NCI-H774 (cell line): ENCODE data around the gene NDUFAF2.
"Not testable (repeated sequence)": the region's sequence is repeated elsewhere in the genome, so short reads cannot be mapped to it uniquely, and the experiment has no call there.

ENCODE experiments used
- DNase-seq: peaks from one replicate; lab custom pipeline; 2025; lab: John Stamatoyannopoulos, UW

The NDUFAF2 gene

GRCh38 chr5:60993425-60993824, 48.4 kb downstream of the NDUFAF2 start:
- no peak for DNase-seq

- DNase-seq, result no peak
Measured at GRCh38 chr5:60993875-60994571, 49.0 kb downstream of the NDUFAF2 start.

DNA sequence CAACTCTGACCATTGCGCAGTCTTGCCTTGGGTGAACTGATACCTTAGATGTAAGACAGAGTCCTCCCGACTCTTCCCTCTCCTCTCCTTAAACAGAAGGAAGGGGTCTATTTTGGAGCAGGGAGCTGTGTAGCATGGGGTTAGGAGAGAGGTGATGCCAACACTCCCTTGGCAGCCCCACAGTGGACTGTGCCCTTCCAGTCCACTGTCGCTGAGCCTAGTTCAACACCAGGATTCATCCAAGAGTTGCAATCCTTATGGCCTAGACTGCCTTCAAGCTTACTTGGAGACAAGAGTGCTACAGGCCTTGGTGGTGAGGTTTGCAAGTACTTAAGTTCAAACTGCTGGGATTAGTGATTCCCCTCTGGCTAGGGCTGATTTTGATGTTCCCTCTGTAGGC, 51.4 kb downstream of the NDUFAF2 start:
- DNase-seq, result no peak

DNA sequence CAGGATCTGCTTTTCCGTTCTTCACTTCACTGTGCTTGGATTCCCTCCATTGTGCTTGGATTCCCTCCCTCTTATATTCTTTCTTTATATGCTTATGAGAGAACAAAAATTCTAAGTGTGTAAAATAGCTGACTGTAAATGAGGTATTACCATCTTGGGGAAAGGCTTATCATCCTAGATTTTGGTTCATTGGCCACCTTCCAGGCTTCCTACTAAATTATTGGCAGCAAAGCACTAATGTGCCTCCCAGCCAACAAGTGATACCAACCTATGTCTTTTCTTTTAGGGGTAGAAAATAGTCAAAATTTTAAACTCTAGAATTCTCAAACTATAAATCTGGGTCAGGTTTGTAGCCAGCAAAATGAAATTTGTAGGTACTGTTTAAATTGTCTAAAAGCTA, 52.7 kb downstream of the NDUFAF2 start:
- no peak for DNase-seq

- DNase-seq, result no peak
Measured at GRCh38 chr5:61000887-61001286, 55.9 kb downstream of the NDUFAF2 start.

- DNase-seq, result no peak
Measured at GRCh38 chr5:61001647-61002046, 56.6 kb downstream of the NDUFAF2 start.

- no peak for DNase-seq
Measured at GRCh38 chr5:61002611-61003355, 57.8 kb downstream of the NDUFAF2 start.

DNA sequence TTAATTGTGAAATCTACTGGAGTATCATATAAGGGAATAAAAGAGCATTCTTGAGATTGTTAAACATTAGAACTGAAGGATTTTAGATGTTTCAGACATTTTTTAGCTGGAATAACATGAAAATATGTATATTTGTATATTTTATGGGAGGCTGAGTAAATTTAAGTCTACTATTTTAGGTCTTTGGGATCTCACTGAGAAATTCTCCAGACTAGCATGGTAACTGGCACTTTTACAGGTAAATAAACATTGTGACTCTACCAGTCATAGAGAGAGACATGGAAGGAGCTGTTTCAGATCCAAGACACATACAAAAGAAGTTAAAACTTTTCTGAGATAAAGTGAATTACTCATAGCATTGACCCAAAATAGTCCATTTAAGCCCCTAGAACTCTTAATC, 59.4 kb downstream of the NDUFAF2 start:
- DNase-seq, result no peak

- DNase-seq, result no peak
Measured at GRCh38 chr5:61009907-61010306, 64.9 kb downstream of the NDUFAF2 start.

DNA sequence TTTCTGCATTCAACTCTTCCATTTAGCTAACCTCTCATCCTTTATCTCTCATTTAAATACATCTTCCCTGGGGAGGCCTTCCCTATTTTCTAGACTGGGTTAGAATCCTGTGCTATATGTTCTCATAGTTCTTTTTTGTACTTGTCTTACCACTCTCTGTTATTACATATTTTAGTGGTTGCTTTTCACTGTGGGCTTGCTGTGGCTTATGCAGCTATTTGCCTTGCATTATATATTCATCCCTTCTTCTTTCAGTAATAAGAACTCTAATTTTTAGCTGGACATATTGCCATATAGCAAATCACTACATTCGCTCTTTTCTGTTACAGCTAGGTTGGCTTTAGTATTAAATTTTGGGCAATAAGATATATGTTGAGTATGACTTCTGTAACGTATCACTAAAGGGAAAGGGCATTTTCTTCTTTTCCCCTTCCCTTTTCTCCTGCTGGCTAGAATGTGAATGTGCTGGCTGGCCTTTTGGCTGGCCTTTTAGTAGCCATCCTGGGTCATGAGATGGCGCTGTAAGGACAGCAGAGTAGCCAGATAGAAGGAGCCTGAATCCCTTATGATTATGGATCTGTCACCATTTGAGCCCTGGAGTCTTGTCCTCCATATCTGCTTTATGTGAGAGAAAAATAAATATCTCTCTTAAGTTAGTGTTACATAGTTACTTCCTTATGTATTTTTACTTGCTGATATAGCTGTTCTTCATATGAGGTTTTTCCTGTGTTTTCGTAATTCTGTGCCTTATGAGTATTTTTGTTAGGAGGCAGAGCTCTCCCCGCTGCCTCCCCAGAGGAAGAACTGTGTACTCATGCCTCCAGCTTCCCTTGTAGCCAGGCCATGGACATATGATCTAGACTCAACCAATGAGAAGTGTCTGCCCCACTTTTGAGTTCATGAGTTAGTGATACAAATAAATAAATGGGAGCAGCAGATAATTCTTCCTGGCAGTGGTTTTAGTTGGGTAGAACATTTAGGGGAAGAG, 65.8 kb downstream of the NDUFAF2 start:
- DNase-seq, result no peak

DNA sequence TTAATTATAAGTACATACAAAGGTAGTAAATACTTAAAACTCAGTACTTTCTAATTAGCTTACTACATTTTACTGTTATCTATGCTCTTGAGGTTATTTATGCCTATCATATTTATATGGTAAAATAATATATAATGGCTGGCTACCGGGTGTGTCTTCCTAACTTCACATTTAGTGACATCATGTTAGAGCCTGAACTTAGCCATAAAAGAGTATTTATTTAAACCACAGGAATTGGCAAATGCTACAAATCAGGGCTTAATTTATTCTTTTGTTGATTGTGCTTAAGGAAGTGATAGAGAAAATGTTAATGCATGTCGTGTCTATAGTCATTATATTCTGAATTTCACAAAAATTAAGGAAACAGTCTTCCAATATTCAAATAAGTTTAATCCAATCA, 73.1 kb downstream of the NDUFAF2 start:
- no peak for DNase-seq

DNA sequence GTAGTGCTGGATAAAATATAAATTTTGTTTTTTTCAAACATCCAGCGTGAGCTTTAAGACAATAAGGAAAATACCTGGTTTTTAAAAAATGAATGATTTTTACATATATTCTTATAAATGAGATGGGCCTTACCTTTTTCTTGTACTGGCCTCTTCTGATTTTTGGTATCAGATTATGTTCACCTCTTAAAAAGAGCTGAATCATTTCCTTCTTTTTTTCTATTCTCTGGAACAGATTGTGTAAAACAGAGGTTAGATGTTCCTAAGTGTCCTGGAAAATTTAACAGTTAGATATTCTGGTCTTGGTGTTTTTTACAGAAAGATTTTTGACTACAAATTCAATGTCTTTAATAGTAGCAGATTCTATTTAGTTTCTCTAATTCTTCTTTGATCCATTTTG, 74.6 kb downstream of the NDUFAF2 start:
- no peak for DNase-seq

GRCh38 chr5:61020415-61020814, 75.4 kb downstream of the NDUFAF2 start:
- no peak for DNase-seq

GRCh38 chr5:61023131-61023530, 78.1 kb downstream of the NDUFAF2 start:
- no peak for DNase-seq

GRCh38 chr5:61026004-61026403, 81.0 kb downstream of the NDUFAF2 start:
- DNase-seq, result no peak

DNA sequence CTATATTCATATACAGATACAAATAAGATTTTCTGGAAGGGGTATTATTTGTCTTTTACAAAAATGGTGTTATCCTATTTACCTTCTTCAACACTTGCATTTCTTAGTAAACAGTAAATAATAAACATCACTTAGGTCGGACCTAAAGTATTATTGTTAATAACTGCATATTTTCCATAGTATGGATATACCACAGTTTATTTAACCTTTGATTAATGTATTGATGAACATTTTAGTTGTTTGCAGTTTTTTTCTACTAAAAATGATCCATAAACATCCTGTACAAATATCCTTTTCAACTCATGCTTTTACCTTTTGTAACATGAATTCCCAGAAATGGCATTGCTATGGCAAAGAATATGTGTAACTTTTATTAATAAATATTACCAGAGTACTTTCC, 83.4 kb downstream of the NDUFAF2 start:
- no peak for DNase-seq

DNA sequence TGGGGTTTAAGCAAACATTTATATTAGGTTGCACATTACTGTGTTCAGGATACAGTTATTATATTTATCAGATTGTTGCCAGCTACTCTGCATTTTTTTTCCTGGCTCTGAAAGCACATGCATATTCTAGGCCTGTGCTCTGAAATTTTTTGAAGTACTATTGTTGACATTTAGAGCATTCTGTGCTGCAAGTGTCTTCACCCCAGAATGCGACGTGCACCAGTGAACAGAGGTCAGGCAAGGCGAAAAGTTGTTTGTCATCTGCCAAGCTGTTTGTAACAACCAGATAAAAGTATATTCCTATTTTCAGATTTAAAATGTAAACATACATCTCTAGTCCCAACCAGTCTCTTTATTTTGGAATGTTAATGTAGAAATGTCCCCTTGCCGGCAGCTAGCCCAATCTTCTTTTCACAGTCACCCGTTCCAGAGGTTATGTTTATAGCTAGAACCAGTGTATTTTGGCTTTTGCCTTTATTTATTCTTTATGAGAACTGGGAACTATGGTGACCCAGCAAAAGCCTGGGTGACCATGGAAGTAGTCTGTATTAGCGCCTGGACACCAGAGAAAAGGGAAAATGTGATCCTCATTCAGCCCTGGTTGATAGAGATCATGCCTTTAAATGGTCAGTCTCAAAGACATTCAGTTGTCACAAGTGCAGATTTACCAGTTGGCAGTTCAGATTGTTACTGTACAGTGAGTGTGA, 84.6 kb downstream of the NDUFAF2 start:
- no peak for DNase-seq

DNA sequence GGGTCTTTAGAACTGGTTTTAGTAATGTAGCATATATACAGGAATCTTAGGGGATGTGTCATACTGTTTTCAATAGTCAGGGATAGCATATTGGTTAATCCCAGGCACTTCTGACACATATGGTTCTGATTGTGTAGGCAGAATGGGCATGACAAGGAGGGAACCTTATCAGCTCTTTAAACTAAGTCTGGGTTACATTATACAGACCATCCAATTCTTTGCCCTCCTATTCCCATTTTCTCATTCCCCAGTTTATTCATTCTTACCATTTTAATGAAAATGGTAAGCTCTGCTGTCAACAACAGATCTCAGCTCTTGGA, 85.1 kb downstream of the NDUFAF2 start:
- DNase-seq, result no peak

- DNase-seq, result not testable (repeated sequence)
Measured at GRCh38 chr5:61031301-61031700, 86.3 kb downstream of the NDUFAF2 start.

GRCh38 chr5:61044545-61044944, 99.5 kb downstream of the NDUFAF2 start:
- no peak for DNase-seq

DNA sequence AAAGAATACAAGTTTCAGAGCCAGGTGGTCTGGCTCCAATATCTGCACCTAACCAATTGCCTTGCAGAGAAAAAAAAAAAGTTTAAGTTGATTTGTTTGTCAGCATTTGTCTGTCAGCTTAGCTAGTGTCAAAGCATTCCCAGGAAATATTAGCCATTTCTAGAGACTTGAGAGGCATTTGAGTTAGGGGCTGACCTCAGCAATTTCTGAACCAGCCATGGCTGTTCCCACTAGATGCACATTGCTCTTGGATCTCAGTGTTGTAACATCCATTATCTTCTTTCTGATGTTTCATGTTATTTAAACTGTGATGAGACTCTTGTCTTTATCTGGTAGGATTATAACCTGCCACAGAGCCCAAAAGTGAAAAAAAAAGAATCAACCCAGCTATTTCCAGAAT, 102.3 kb downstream of the NDUFAF2 start:
- no peak for DNase-seq

GRCh38 chr5:61048534-61048933, 103.5 kb downstream of the NDUFAF2 start:
- no peak for DNase-seq
